H1 (cell line): Measurements from ENCODE around the gene TMEM63A. TPM values are rescaled to one million over a fixed set of nuclear protein-coding genes. Genes with fewer than 3 reads are reported as not detected.

Source experiments
- ATF2 ChIP-seq: IDR thresholded peaks from 2 replicates; pipeline ENCODE4 v1.6.1; 2012; ENCODE audit warnings: low read length, inconsistent platforms
- E2F6 ChIP-seq: IDR thresholded peaks from 2 replicates; pipeline ENCODE4 v1.6.1; 2012; ENCODE audit warnings: inconsistent platforms
- FOSL1 ChIP-seq: IDR thresholded peaks from 2 replicates; pipeline ENCODE4 v1.6.1; 2011; ENCODE audit warnings: mild to moderate bottlenecking, low read depth, low read length, moderate library complexity; ENCODE audit not compliant: insufficient read depth
- HDAC6 ChIP-seq: IDR thresholded peaks from one replicate; pipeline ENCODE4 v1.7.1; 2012; ENCODE audit warnings: low read depth, mild to moderate bottlenecking, inconsistent platforms, low read length, moderate library complexity
- NRF1 ChIP-seq: IDR thresholded peaks from 2 replicates; pipeline ENCODE4 v1.6.1; 2011; ENCODE audit warnings: mild to moderate bottlenecking, low read depth, low read length, improper control_type of control experiment
- SIX5 ChIP-seq: IDR thresholded peaks from 2 replicates; pipeline ENCODE4 v1.6.1; 2011; ENCODE audit warnings: mild to moderate bottlenecking, low read depth, low read length
- SP2 ChIP-seq: IDR thresholded peaks from 2 replicates; pipeline ENCODE4 v1.6.1; 2012; ENCODE audit warnings: mild to moderate bottlenecking, low read length, inconsistent platforms
- polyA plus RNA-seq, 7 experiments: library from polyadenylated mRNA; depleted of rRNA in 3 of 7; stranded (reverse) in 5 of 7; unstranded in 2 of 7; fragments of >200 nt in 5 of 7; fragments of 200-250 nt in 2 of 7; gene quantifications; 1 replicate in 5 of 7; 2 replicates in 1 of 7; 4 replicates in 1 of 7; pipeline versions ENCODE4 v1.2.1 to v1.2.3, GENCODE V29; 2011 to 2013; ENCODE audit warnings: missing spikeins in 2 of 7, mixed read lengths in 2 of 7
- total RNA-seq: library from RNA; stranded (reverse); fragmentation: NEBNext Ultra II Directional; extraction: Animal tissue kit (Norgen Biotek cat#: 25700); gene quantifications from 2 replicates; pipeline ENCODE4 v1.2.1, GENCODE V29; 2021

TMEM63A gene
- total and polyA plus RNA-seq, 2 of the 8 experiments (the other 6 are each of a cell fraction or from before 2014, with no cell fraction given), result 26.1 to 55.4 TPM

GRCh38 chr1:225896937-225897549 is 14.9 kb upstream of the TMEM63A start (continued):
- TF ChIP-seq HDAC6 (no peak), SIX5 (no peak), NRF1 (no peak), FOSL1 (no peak), E2F6 (no peak), ATF2 (no peak), SP2 (no peak)
